Measurements from ENCODE around the gene TAAR6. TPM values are rescaled to one million over a fixed set of nuclear protein-coding genes. Genes with fewer than 3 reads are reported as not detected.

The TAAR6 gene
- polyA plus RNA-seq, 4 donors = not detected

Other genes with a start within 250 kb of the TAAR6 start
- 1 to 10 TPM in 3 of 4 donors, under 1 TPM in 1; 0.45 to 5.3 (median 2.2) TPM for gene MOXD1, start 168.8 kb upstream of the TAAR6 start, polyA plus RNA-seq
- 10 to 100 TPM; 24.7 to 91.8 (median 34.6) TPM for gene STX7, start 57.2 kb upstream of the TAAR6 start, polyA plus RNA-seq
- gene TAAR9, start 32.0 kb upstream of the TAAR6 start, polyA plus RNA-seq = not detected
- gene TAAR8, start 17.6 kb upstream of the TAAR6 start, polyA plus RNA-seq = not detected
- gene TAAR5, start 19.4 kb downstream of the TAAR6 start, polyA plus RNA-seq = not detected
- gene TAAR2, start 54.0 kb downstream of the TAAR6 start, polyA plus RNA-seq = not detected
- gene TAAR1, start 88.9 kb downstream of the TAAR6 start, polyA plus RNA-seq = under 1 TPM in 1 of 4 donors, not detected in 3; 0.09 TPM
- gene VNN1, start 143.7 kb downstream of the TAAR6 start, polyA plus RNA-seq = 100 to 1,000 TPM in 2 of 4 donors, 10 to 100 TPM in 1, 1 to 10 TPM in 1; 3.2 to 268 (median 154) TPM
- 1 to 10 TPM in 3 of 4 donors, not detected in 1; 1.1 to 1.2 (median 1.1) TPM for gene VNN2, start 187.6 kb downstream of the TAAR6 start, polyA plus RNA-seq
- gene SLC18B1, start 228.3 kb downstream of the TAAR6 start, polyA plus RNA-seq = 10 to 100 TPM in 3 of 4 donors, 1 to 10 TPM in 1; 6.2 to 23.0 (median 15.0) TPM
- 1,000 to 10,000 TPM; 1,501 to 3,927 (median 2,800) TPM for gene RPS12, start 244.2 kb downstream of the TAAR6 start, polyA plus RNA-seq

Measured in small intestine (tissue), 4 donors.